SIG-M5 (cell line): ENCODE data around the gene CHST2.

Experiments
- DNase-seq: peaks from one replicate; lab custom pipeline; 2025; lab: John Stamatoyannopoulos, UW

Gene CHST2

DNA sequence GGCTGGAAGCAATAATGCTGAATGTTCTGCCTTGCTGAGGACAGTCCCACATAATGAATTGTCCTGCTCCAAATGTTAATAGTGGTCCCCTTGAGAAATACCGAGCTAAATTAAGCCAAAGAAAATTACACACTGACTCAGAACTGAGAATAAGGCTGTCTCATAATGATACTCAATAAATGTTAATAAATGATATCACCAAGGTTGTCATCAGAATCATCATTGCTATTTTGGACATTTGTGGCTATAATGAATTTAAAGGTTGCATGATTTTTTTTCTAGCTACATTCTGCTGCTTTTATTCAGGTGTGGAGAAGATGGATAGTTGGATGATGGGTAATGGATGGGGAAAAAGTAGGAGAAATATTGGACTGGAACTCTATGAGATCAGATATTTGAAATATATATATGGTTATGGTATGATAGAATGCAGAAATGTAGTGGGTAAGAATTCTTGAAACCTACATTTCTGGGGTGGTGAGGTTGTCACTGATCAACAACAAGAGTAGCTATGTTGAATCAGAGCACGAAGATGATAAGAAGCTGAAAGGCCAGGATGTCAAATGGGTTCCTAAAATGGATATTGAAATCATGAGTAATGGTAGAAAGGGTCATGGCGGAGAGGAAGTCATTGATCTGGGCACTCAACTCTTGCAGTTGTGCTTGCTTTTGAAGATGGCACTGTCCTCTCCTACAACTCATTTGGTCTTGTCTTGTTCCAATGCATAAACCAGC, 12.8 kb downstream of the CHST2 start:
- DNase-seq, result no peak

GRCh38 chr3:143134471-143134870, 14.9 kb downstream of the CHST2 start:
- no peak for DNase-seq

- peak; percentile 52 for DNase-seq
These were observed 15.6 kb downstream of the CHST2 start for GRCh38 chr3:143135150-143135549.

- DNase-seq, result no peak
These were observed 18.0 kb downstream of the CHST2 start for GRCh38 chr3:143137435-143138036.

- DNase-seq, result no peak
These were observed 19.4 kb downstream of the CHST2 start for GRCh38 chr3:143138953-143139352.

GRCh38 chr3:143139762-143140161, 20.2 kb downstream of the CHST2 start:
- no peak for DNase-seq

GRCh38 chr3:143140550-143140949, 21.0 kb downstream of the CHST2 start:
- no peak for DNase-seq

- no peak for DNase-seq
These were observed 22.8 kb downstream of the CHST2 start for GRCh38 chr3:143142354-143142753.

GRCh38 chr3:143145906-143146305, 26.3 kb downstream of the CHST2 start:
- no peak for DNase-seq

- DNase-seq, result no peak
These were observed 27.1 kb downstream of the CHST2 start for GRCh38 chr3:143146486-143147274.

GRCh38 chr3:143147707-143148106, 28.1 kb downstream of the CHST2 start:
- DNase-seq, result no peak

GRCh38 chr3:143150071-143150470, 30.5 kb downstream of the CHST2 start:
- DNase-seq, result no peak

DNA sequence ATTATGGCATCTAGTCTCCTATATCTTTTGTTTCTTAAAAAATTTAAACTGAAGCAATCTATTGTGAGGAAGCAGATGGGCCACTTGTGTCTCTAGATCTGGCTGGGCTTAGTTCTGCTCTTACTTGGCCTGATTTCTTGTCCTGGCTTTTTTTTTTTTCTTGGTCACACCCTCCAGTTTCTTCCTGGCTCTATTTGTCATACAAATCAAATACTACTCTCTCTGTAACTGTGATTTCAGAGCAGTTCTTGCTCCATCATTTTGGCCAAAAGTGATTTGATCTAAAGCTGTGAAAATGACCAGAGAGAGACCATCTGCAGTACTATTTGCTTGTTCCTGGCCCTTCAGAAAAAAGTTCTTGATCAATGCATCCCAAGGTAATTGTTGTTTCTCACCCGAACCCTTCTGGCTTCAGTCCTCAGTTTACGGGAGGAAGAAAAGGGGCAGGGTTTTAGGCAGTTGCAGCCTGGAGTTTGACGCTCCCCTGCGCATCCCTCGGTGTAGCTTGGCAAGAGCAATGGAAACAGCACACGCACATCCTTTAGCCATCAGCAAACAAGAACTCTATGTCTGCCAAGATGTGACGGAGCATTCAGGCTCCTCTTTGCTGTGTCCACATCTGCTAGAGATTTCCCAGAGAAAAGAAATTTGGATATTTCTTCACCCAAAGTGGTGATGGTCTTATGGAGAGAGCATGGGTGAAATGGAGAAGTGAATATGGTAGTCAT, 31.6 kb downstream of the CHST2 start:
- no peak for DNase-seq

DNA sequence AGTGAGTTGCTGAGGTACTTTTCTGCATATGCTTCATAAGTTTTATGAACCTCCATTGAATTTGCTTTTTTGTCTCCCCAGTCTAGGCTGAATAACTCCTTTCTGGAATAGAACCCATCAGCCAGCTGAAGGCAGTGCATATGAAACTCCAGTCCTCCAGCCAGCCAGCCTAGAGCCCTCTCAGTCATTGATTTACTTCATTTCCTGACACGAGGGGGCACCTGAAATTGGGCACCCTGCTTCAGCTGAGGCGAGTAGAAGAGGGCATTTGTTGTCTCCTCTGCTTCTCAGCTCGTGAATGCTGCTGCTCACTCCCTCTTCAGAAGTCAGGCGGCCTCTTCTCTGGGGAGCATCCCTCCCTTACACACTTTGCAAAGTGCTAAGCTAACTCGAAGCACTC, 32.5 kb downstream of the CHST2 start:
- DNase-seq, result no peak

DNA sequence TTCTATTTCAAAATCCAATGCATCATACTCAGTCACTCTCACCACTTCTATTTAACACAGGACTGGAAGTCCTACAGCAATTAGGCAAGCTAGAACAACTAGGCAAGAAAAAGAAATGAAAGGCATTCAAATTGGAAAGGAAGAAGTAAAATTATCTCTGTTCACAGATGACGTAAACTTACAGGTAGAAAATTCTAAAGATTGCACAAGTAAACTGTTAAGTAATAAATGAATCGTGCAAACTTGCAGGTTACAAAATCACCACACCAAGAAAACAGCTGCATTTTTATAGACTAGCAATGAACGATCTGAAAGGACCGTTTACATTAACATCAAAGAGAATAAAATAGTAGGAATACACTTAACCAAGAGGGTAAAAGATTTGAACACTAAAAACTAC, 36.2 kb downstream of the CHST2 start:
- no peak for DNase-seq

DNA sequence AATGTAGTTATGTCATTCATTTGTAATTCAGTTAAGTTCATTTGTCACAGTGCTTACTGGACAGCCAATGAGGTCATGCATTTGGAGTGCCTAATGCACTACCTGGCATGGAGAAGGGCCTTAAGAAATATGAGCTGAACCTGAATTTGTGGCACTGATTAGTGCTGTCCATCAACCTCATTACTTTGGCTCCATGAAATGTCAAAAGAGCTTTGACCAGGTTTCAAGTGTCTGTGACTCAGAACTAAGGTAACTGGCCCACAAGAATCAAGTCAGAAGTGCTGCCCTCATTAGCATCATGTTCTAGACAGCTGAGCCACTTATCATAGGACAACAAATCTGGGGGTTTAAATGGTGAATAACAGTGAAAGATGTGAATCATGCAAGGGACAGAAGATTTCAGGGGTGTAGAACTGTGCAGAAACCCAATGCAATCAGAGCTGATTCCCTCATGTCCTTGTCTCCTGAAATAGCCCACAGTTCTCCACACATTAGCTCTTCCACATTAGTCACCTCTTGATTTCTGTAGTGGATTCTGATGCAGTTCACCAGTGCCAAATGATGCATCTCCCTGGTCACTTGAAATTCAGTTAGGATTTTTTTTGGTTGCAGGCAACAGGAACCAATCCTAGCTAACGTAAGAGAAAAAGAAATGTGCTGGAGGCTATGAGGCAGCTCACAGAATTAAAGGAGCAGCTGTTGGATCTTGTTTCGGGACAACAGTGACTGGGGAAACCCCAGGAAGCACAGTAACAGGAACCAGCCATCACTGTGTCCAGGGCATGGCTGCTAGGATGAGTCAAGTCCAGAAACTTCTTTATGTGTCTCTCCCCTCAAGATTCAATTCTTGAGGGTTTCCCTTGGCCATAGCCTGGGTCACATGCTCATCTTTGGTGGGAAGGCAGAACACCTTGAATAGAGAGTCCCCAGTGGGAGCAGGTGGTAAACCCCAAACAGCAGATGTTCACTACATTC, 38.7 kb downstream of the CHST2 start:
- no peak for DNase-seq

- DNase-seq, result no peak
These were observed 40.9 kb downstream of the CHST2 start for GRCh38 chr3:143160437-143160836.

DNA sequence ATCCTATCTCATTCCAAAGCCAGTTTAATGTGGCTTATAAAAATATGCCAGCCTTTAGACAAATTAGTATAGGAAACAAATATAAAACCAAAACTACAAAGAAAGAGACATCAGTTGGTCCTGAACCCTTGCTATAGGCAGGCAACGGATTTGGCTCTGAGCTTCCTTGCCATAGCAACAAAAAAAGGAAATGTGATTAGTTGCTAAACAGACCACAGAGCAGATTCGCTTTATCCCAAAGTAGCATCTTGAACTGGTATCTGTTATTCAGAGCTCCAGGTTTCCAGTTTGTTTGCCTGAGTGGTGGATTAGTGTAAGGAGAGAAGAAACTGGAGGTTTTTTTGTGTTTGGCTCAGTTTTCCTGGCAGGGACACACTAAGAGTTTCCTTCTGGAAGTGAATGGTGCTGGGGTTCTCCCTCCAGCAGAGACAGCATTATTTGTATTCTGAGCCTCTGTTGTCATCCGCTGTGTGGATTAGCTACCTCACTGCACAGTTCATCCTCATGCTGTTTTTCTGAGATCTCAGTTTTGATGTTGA, 44.1 kb downstream of the CHST2 start:
- no peak for DNase-seq

- DNase-seq, result no peak
These were observed 45.6 kb downstream of the CHST2 start for GRCh38 chr3:143165211-143165610.

GRCh38 chr3:143165612-143166285, 46.2 kb downstream of the CHST2 start:
- peak; percentile 14 for DNase-seq
